HCT116 (cell line): ENCODE results near the gene YARS2.

ENCODE experiments used
- CEBPB ChIP-seq: IDR thresholded peaks from 2 replicates; pipeline ENCODE4 v1.6.1; 2012; ENCODE audit warnings: low read depth
- CTCF ChIP-seq, 3 experiments: fragments of 200-600 bp in 1 of 3; sonication (generic) in 1 of 3; IDR thresholded peaks in 2 of 3; conservative IDR thresholded peaks in 1 of 3; 2 replicates each; pipeline ENCODE4 v1.5.1; 2012 to 2017; ENCODE audit warnings: low read depth in 2 of 3, low read length in 2 of 3, antibody characterized with exemption in 1 of 3, borderline replicate concordance in 1 of 3, control low read depth in 1 of 3, mild to moderate bottlenecking in 1 of 3, mixed read lengths in 1 of 3, mixed run types in 1 of 3, moderate library complexity in 1 of 3; ENCODE audit not compliant: insufficient read depth in 1 of 3
- EZH2 ChIP-seq: fragments of 200-600 bp; sonication (generic); IDR thresholded peaks from 2 replicates; pipeline ENCODE4 v1.6.1; 2017; ENCODE audit warnings: antibody characterized with exemption, mixed run types
- JUND ChIP-seq: IDR thresholded peaks from 2 replicates; pipeline ENCODE4 v1.6.1; 2012
- MAX ChIP-seq: IDR thresholded peaks from 2 replicates; pipeline ENCODE4 v1.6.1; 2012
- POLR2A ChIP-seq: IDR thresholded peaks from 2 replicates; pipeline ENCODE4 v1.7.0; 2011; ENCODE audit warnings: borderline replicate concordance; ENCODE audit not compliant: insufficient read depth, insufficient read length; ENCODE audit errors: extremely low read depth
- POLR2AphosphoS5 ChIP-seq: IDR thresholded peaks from 2 replicates; pipeline ENCODE4 v1.6.1; 2011; ENCODE audit warnings: mild to moderate bottlenecking, low read depth, low read length, moderate library complexity
- YY1 ChIP-seq: IDR thresholded peaks from 2 replicates; pipeline ENCODE4 v1.6.1; 2011; ENCODE audit warnings: low read length, low read depth, moderate library complexity, mild to moderate bottlenecking; ENCODE audit not compliant: insufficient replicate concordance; ENCODE audit errors: extremely low read depth
- TF ChIP-seq, protein P1 (sequence below): IDR thresholded peaks from 2 replicates; pipeline ENCODE4 v1.6.1; 2012; ENCODE audit warnings: low read depth

DNA sequence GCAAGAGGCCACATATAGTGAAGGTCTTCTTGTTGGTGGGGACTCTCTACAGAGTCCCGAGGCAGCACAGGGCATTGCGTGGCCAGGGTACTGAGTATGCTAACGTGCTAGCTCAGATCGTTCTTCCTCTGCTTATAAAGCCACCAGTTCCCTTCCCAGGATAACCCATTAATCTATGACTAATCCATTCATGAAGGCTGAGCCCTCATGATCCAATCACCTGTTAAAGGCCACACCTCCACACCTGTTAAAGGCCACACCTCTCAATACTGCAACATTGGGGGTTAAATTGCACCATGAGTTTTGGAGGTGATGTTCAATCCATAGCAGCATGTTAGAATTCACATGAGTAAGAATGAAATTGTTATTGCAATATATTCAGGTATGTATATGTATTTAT, 12.8 kb upstream of the YARS2 start:
- no peak for TF ChIP-seq JUND
- TF ChIP-seq POLR2A = no peak
- TF ChIP-seq YY1 = no peak
- no peak for TF ChIP-seq CTCF (IDR thresholded peaks at IDR 0.05 in 2 of 3, conservative IDR thresholded peaks at IDR 0.05 in 1 of 3; ENCODE audit: borderline replicate concordance in 1 of 3, insufficient read depth in 1 of 3, low read depth in 2 of 3, low read length in 2 of 3)
- TF ChIP-seq EZH2 = no peak
- TF ChIP-seq, protein P1, sequence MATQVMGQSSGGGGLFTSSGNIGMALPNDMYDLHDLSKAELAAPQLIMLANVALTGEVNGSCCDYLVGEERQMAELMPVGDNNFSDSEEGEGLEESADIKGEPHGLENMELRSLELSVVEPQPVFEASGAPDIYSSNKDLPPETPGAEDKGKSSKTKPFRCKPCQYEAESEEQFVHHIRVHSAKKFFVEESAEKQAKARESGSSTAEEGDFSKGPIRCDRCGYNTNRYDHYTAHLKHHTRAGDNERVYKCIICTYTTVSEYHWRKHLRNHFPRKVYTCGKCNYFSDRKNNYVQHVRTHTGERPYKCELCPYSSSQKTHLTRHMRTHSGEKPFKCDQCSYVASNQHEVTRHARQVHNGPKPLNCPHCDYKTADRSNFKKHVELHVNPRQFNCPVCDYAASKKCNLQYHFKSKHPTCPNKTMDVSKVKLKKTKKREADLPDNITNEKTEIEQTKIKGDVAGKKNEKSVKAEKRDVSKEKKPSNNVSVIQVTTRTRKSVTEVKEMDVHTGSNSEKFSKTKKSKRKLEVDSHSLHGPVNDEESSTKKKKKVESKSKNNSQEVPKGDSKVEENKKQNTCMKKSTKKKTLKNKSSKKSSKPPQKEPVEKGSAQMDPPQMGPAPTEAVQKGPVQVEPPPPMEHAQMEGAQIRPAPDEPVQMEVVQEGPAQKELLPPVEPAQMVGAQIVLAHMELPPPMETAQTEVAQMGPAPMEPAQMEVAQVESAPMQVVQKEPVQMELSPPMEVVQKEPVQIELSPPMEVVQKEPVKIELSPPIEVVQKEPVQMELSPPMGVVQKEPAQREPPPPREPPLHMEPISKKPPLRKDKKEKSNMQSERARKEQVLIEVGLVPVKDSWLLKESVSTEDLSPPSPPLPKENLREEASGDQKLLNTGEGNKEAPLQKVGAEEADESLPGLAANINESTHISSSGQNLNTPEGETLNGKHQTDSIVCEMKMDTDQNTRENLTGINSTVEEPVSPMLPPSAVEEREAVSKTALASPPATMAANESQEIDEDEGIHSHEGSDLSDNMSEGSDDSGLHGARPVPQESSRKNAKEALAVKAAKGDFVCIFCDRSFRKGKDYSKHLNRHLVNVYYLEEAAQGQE = no peak
- no peak for TF ChIP-seq CEBPB
- TF ChIP-seq POLR2AphosphoS5 = no peak
- no peak for TF ChIP-seq MAX
